Activated naive CD4-positive, alpha-beta T cell treated with anti-CD3 and anti-CD28 coated beads, Interleukin-2, amount 50 U/mL, for 72 hours (primary cell): ENCODE measurements around the gene FARP1. TPM values are rescaled to one million over a fixed set of nuclear protein-coding genes. Genes with fewer than 3 reads are reported as not detected.

Source experiments
- ATAC-seq, 2 donors: fragments of 150-1000 bp; cut with Tn5 transposase; 2 replicates each; pipeline ENCODE4 v1.10.0; 2021; ENCODE audit warnings: mild to moderate bottlenecking in 2 of 2, moderate library complexity in 2 of 2
- DNase-seq, 2 donors: peaks; one replicate each; pipeline ENCODE4 v3.0.0; 2021 to 2022; ENCODE audit warnings: low spot score in 2 of 2
- H3K27ac Mint-ChIP-seq, 2 donors: one replicate each; pipeline ENCODE4 v1.8.0; 2022; ENCODE audit warnings: mild to moderate bottlenecking in 2 of 2, mixed read lengths in 2 of 2
- H3K36me3 Mint-ChIP-seq, 2 donors: one replicate each; pipeline ENCODE4 v1.8.0; 2022; ENCODE audit warnings: mixed read lengths in 2 of 2
- H3K9me3 Mint-ChIP-seq, 2 donors: one replicate each; pipeline ENCODE4 v1.8.0; 2022; ENCODE audit warnings: mixed read lengths in 2 of 2
- total RNA-seq, 2 donors: library from RNA; stranded (reverse); gene quantifications; one replicate each; pipeline ENCODE4 v1.2.3, GENCODE V29; 2022

Gene FARP1
- total RNA-seq, 2 donors from 2014 or later, result 0.58 to 0.61 TPM

DNA sequence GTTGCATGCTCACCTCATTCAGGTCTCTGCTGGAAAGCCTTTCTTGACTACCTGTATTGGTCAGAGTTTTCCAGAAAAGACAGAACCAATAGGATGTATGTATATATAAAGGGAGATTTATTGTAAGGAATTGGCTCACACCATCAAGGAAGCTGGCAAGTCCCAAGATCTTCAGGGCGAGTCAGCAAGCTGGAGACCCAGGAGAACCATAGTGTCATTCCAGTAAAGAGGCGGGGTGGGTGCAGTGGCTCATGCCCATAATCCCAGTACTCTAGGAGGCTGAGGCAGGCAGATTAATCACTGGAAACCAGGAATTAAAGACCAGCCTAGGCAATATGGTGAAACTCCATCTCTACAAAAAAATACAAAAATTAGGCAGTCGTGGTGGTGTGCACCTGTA lies 30.4 kb upstream of the FARP1 start:
- Mint-ChIP-seq H3K36me3 (no peaks in the 10 kb centered on the region), H3K9me3 (no peaks in the 10 kb centered on the region), H3K27ac (no peak overlapping the region)
- no peak for ATAC-seq
- no peak for DNase-seq

DNA sequence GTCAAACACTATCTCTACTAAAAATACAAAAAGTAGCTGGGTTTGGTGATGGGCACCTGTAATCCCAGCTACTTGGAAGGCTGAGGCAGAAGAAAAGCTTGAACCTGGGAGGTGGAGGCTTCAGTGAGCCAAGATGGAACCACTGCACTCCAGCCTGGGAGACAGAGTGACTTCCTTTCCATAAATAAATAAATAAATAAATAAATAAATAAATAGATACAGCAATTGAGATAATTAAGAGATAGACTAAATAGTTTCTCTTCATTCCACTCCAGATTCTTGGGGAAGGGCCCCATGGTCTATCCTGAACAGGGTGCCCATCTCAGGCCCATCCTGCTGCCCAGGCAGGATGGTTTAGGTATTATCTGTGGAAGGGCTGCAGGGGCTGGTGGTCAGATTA lies 24.0 kb upstream of the FARP1 start:
- peaks cover under 1 to 3% of the 10 kb centered on the region in 2 donors for H3K9me3 Mint-ChIP-seq
- peaks cover 0 to 9% of the 10 kb centered on the region in 2 donors for H3K36me3 Mint-ChIP-seq
- no peak overlapping the region for H3K27ac Mint-ChIP-seq
- no peak for ATAC-seq
- DNase-seq, result no peak

DNA sequence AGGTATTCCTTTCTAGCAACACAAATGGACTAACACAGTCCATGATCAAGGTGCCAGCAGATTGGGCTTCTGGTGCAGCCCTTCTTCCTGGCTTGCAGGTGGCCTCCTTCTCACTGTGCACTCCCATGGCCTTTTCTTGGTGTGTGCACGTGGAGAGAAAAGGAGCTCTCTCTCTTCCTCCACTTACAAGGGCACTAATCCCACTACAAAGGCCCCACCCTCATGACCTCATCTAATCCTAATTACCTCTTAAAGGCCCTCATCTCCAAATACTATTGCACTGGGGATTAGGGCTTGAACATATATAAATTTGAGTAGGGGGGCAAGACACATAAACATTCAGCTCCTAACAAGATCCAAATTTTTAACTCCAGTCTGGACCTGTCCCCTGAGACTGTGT lies 19.7 kb upstream of the FARP1 start:
- DNase-seq, result no peak
- Mint-ChIP-seq H3K36me3 (peaks cover 7 to 9% of the 10 kb centered on the region in 2 donors), H3K27ac (no peak overlapping the region), H3K9me3 (peaks cover 6 to 13% of the 10 kb centered on the region in 2 donors)
- no peak for ATAC-seq

DNA sequence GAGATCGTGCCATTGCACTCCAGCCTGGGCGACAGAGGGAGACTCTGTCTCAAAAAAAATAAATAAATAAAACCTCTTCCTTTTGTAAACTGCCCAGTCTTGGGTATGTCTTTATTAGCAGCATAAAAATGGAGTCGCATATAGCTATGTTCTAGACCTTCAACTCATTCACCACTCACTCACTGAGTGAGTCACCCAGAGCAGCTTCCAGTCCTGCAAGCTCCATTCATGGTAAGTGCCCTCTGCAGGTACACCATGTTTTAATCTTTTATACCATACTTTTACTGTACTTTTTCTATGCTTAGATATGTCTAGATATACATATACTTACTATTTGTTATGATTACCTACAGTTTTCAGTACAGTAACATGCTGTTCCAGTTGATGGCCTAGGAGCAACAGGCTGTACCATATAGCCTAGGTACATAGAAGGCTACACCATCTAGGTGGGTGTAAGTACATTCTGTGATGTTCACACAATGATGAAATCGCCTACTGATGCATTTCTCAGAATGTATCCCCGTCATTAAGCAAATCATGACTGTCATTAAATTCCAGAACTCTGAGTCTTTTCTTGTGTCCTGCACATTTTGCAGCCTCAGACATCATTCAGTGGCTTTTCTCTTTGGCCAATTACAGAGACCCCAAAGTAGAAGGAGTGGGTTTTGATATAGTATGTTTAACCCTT lies 13.7 kb upstream of the FARP1 start:
- Mint-ChIP-seq H3K36me3 (peaks cover 7 to 11% of the 10 kb centered on the region in 2 donors), H3K9me3 (peaks cover 2 to 15% of the 10 kb centered on the region in 2 donors), H3K27ac (no peak overlapping the region)
- DNase-seq (no peak), ATAC-seq (no peak)

DNA sequence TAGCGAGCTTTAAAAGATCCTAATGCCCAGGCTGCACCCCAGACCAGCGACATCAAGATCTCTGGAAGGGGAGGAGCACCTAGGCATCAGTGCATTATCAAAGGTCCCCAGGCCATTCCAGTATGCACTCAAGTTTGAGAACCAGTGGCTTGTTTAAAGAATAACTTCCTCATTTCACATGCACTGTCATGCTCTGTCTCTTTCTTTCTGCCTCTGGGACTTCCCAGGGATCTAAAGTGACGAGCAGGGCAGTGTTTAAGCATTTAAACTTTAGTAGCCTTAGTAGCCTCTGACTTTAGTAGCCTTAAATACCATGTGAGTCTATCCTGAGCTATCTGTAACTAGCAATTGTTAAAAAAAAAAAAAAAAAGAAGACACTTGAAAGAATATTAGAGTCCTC lies 8.9 kb upstream of the FARP1 start:
- Mint-ChIP-seq H3K9me3 (peaks cover 0 to 3% of the 10 kb centered on the region in 2 donors), H3K36me3 (peaks cover 0 to 3% of the 10 kb centered on the region in 2 donors), H3K27ac (no peak overlapping the region)
- ATAC-seq, result no peak
- no peak for DNase-seq

DNA sequence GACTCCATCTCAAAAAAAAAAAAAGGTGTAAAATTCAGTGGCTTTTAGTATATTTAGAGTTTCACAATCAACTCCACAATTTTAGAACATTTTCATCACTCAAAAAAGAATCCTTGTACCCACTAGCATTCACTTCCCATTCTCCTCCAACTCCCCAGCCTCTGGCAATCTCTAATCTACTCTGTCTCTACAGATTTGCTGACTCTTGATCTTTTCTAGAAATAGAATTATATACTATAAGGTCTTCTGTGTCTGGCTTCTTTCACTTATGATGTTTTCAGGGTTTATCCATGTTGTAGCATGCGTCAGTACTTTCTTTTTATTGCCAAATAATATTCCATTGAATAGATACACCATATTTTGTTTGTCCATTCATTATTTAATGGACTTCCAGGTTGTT lies 8.0 kb upstream of the FARP1 start:
- H3K9me3 Mint-ChIP-seq, result no peaks in the 10 kb centered on the region
- no peaks in the 10 kb centered on the region for H3K36me3 Mint-ChIP-seq
- H3K27ac Mint-ChIP-seq, result no peak overlapping the region
- DNase-seq (no peak), ATAC-seq (no peak)

DNA sequence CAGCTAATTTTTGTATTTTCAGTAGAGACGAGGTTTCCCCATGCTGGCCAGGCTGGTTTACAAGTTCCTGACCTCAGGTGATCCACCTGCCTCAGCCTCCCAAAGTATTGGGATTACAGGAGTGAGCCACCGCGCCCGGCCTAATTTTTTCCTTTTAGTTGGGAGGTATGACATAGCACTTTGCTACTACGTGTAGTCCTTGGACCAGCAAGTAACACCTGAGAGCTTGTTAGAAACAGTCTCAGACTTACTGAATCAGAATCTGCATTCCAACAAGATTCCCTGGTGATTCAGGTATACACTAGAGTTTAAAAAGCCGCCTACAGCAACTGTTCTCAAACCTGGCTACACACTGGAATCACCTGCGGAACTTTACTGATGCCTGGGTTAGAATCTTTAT lies 1.8 kb upstream of the FARP1 start:
- DNase-seq (no peak), ATAC-seq (no peak)
- Mint-ChIP-seq H3K36me3 (no peaks in the 10 kb centered on the region), H3K27ac (no peak overlapping the region), H3K9me3 (no peaks in the 10 kb centered on the region)

DNA sequence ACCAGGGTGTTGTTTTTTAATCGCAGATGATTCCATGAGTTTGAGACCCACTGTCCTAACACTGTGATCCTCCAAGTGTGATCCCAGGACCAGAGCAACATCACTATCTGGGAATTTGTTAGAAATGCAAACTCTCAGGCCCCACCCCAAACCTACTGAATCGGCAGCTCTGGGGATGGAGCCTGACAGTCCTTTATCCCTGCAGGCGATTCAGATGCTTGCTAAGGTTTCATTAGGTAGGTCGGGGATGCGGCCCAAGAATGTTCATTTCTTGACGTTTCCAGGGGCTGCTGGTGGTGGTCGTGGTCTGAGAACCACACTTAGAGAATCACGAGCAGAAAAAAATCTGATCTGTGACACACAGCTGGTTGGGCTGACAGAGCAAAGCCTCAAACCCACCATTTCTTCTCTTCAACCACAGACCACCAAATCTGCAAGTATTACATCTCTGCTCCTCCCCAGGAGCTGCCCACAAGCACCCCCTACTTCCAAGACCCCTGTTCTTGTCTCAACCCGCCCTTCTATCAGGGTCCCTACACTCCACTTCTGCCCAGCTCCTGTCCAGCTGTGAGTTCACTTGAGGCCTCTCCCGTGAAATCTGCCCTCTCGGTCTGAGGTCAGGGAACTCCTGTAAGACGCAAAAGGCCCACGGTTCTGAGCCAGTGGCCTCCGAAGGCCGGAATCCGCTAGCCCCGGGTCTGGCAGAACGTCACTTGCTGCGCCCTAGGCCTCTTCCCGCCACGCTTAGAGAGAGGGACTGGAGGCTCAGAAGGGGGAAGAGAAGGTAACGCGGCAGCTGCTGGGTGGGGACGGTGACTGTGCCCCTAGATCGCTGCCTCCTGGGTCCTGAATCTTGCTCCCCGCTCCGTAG lies 1.1 kb upstream of the FARP1 start:
- H3K36me3 Mint-ChIP-seq, result no peaks in the 10 kb centered on the region
- H3K27ac Mint-ChIP-seq, result no peak overlapping the region
- no peaks in the 10 kb centered on the region for H3K9me3 Mint-ChIP-seq
- ATAC-seq, result no peak
- DNase-seq, result no peak

DNA sequence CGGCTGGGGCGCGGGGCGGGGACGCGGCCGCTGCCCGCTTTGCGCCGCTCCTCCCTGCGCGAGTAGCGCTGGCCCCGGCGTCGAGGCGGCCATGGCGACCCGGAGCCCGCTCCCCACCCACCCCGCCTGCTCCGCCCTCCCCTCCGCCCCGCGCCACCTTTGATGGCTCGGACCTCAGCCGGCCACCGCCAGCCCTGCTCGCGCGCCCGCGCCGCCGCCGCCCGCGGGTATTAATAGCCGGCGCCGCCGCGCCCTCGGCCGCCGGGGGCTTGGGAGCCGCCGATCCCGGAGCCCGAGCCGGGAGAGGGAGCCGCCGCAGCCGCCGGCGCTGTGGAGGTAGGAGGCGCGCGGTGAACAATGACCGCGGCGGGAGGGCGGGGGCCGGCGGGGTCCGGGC lies 261 bp downstream of the FARP1 start:
- peak in 1 of 2 donors; percentile 3 for ATAC-seq
- H3K27ac Mint-ChIP-seq, result no peak overlapping the region
- no peaks in the 10 kb centered on the region for H3K9me3 Mint-ChIP-seq
- H3K36me3 Mint-ChIP-seq, result no peaks in the 10 kb centered on the region
- DNase-seq, result no peak

DNA sequence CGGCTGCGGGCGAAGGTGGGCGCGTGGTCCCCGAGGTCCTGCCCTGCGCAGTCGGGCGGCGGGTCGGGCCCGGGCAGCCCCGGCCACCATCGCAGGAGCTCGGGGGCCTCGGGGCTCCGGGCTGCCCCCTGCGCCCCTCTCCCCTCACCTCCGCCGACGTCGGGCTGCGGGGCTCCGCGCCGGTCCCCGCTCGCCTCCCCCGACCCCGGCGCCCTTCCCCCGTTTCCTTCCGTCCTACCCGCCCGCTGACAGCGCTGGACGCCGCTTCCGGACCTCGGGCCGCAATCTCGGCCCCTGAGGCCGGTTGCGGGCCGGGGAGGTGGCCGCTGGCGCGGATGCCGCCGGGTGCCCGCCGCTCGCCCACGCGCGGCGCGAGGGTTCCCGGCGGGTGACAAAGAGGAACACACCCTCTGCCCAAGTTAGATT lies 720 bp downstream of the FARP1 start:
- no peak for DNase-seq
- no peak overlapping the region for H3K27ac Mint-ChIP-seq
- ATAC-seq, result peak in 1 of 2 donors; percentile 13
- H3K9me3 Mint-ChIP-seq, result no peaks in the 10 kb centered on the region
- H3K36me3 Mint-ChIP-seq, result no peaks in the 10 kb centered on the region

DNA sequence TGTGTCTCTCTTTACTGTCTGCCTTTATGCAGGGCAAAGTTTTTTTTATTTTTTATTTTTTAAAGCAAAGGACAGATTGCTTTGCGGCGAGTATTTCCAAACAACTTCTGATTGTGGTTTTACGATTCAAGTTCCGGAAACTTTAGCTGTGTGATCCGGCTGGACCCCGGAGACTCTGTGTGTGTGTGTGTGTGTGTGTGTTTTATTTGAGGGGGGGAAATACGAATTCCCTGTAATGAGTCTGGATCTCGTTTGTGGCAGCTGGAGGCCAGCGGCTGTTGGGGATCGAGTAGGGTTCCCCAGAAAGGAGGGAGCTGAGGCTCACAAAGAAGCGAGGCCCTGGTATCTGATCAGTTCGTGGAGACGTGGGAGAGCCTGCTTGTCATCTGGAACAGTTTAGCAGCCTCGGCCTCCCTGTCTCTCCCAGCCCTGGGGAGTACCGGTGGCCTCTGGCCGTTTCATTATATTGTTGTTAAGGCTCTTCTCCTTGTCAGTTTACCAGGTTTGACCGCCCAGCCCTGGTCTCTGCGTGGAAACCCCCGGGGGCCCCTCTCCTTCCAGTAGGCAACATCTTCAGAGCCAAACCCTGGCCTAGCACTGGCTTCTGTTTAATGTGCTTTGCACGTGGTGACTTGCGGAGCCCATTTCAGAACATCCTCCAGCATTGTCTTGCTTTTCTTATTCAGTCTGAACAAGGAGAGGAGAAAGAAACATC lies 1.3 kb downstream of the FARP1 start:
- ATAC-seq, result no peak
- Mint-ChIP-seq H3K27ac (no peak overlapping the region), H3K9me3 (no peaks in the 10 kb centered on the region), H3K36me3 (no peaks in the 10 kb centered on the region)
- DNase-seq, result no peak

DNA sequence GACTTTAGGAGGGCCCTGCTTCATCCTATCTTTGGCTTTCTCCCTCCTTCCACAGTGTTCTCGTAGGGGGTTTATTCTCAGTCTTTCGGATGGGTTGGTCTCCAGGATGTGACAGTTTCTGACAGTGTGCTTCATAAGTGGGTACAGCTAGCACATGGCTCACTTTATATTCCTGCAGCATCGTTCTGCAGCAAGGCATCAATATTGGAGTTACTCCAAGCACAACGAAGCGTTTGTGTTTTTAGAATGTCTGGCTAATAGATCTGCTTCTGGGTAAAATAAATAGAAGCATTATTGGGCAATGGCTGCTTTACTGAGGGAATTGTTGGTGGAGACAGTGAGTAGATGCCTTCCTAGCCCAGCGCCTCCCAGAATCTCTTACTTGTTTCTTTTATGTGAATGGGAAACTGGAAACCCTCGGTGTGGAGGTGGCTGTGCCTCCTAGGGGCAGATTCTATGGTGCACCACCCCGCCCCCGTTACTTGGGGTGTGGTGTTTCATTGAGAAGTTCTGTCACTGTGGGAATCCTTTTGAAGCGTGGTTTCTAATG lies 2.0 kb downstream of the FARP1 start:
- Mint-ChIP-seq H3K27ac (no peak overlapping the region), H3K9me3 (no peaks in the 10 kb centered on the region), H3K36me3 (no peaks in the 10 kb centered on the region)
- no peak for DNase-seq
- no peak for ATAC-seq

DNA sequence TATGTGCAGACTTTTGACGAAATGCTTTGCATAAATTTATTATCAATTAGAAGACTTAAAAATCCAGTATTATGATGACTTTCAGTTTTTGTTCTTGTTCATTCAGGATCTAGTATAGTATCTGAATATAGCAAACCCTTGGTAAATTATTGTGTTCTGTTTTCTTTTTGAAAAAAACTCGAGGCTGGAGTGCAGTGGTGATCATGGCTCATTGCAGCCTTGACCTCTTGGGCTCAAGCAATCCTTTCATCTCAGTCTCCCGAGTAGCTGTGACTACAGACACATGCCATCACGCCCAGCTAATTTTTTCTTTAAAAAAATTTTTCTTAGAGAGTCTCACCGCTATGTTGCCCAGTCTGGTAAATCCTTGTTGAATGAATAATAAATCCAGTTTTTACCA lies 4.6 kb downstream of the FARP1 start:
- ATAC-seq (no peak), DNase-seq (no peak)
- H3K36me3 Mint-ChIP-seq, result no peaks in the 10 kb centered on the region
- H3K9me3 Mint-ChIP-seq, result no peaks in the 10 kb centered on the region
- H3K27ac Mint-ChIP-seq, result no peak overlapping the region

DNA sequence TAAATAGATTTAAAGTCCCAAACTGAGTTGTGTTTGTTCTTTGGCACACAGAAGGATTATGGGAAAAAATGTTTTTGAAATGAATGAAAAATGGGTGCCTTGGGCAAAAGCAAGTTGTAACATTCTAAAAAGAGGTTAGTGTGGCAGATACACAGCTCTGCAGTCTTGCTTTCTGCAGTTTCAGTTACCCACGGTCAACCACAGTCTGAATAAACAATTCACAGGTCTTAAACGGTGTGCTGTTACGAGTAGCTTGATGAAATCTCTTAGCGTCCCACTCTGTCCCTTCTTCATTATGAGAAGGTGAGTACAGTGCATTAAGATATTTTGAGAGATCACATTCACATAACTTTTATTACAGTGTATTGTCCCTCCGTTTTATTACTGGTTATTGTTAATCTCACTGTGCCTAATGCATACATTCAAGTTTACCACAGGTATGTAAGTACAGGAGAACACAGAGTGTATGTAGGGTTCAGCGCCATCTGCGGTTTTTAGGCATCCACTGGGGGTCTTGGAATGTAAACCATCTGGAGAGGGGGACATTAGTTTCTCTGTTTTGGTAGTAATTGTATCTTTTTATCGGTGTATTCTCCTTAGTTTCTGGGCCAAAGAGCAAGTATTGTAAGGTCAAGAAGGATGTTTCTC lies 8.1 kb downstream of the FARP1 start:
- DNase-seq (no peak), ATAC-seq (no peak)
- no peak overlapping the region for H3K27ac Mint-ChIP-seq
- no peaks in the 10 kb centered on the region for H3K9me3 Mint-ChIP-seq
- H3K36me3 Mint-ChIP-seq, result no peaks in the 10 kb centered on the region

DNA sequence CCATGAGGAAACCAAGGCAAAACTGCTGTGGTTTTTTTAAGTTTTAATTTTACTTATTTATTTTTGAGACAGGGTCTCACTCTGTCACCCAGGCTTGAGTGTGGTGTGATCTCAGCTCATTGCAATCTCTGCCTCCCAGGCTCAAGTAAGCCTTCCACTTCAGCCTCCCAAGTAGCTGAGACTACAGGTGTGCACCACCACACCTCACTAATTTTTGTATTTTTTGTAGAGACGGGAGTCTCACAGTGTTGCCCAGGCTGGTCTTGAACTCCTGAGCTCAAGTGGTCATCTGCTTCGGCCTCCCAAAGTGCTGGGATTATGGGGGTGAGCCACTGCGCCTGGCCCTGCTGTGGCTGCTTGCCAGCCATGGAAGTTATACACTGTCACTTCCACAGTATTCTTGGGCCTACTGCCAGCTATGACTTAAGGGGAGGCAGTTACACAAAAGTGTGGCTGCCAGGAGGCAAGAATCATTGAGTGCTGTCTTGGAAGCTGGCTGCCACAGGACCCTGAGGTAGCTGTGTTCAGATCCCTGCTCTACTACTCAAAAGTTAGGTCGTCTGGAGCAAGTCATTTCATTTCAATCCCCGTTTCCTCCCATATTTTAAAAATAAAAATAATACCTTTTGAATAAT lies 12.7 kb downstream of the FARP1 start:
- no peaks in the 10 kb centered on the region for H3K9me3 Mint-ChIP-seq
- no peaks in the 10 kb centered on the region for H3K36me3 Mint-ChIP-seq
- H3K27ac Mint-ChIP-seq, result no peak overlapping the region

DNA sequence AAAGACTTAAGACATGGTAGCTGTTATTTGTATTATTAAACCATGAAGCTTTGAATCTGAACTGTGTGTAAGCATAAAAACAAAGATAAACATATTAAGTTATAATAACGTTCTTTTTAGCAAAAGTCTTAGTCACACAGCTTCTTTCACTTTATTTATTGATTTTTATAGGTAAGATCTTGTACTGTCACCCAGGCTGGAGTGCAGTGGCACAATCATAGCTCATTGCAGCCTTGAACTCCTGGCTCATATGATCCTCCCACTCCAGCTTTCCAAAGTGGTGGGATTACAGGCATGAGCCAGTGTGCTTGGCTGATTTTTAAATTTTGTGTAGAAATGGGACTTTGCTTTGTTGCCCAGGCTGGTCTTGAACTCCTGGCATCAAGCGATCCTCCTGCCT lies 13.4 kb downstream of the FARP1 start:
- H3K27ac Mint-ChIP-seq, result no peak overlapping the region
- DNase-seq, result no peak
- H3K9me3 Mint-ChIP-seq, result no peaks in the 10 kb centered on the region
- H3K36me3 Mint-ChIP-seq, result no peaks in the 10 kb centered on the region
- no peak for ATAC-seq

More for the DNA sequence above, 12.7 kb downstream of the FARP1 start:
- no peak for ATAC-seq
- no peak for DNase-seq
